HG03066 (cell line): ENCODE measurements around the gene ZNF182.
"Not testable (repeated sequence)": the region's sequence is repeated elsewhere in the genome, so short reads cannot be mapped to it uniquely, and the experiment has no call there.

Source experiments
- ATAC-seq: cut with Tn5 transposase; IDR thresholded peaks from one replicate; pipeline ENCODE4 v1.9.1; 2021; ENCODE audit warnings: low read depth; ENCODE audit not compliant: unreplicated experiment

The ZNF182 gene

DNA sequence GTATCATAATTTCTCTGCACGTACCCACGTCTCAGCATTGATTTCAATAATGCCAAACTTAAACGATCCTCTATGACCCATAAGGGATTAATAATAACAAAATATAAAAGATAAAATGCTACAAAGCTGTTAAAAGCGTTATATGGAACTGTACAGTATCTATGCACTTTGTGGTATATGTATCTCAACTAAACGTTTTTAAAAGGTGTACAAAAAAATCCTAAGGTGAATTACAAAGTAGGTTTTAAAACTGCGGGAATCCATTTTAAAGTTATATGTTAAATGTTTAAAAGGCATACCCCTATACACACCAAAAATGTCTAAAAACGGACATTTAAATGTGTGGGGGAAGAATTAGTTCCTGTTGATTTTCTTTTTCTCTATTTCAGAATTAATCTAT is 860 bp downstream of the ZNF182 start:
- no peak for ATAC-seq

DNA sequence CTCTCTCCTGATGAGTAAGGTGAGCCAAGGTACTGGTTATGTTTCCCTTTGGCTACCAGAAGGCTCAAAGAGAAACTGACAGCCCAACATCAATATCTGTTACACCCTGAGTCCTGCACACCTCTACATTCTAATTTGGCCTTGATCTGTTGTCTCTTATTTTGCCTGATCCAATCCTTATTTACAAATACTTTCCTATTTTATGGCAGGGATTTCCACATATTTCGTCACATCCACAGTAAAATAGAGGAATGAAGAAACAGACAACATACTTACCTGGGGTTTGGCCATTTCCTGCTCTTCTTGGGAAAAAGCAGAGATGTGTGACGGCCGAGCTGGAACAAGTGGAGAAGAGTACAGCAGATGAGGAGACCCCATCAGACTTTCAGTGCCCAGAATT is 1.5 kb downstream of the ZNF182 start:
- ATAC-seq, result no peak

DNA sequence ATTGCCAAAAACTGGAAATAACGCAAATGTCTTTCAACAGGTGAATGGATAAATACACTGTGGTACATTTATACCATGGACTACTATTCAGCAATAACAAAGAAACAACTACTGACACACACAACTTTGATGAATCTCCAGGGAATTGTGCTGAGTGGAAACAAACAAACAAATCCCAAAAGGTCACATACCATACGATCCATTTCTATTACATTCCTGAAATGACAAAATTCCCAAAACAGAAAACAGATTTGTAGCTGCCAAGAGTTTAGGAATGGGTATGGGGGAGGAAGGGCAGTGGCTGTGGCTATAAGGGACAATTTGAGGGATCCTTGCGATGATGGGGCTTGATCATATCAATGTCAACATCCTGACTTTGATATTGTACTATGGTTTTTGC is 2.5 kb downstream of the ZNF182 start:
- no peak for ATAC-seq

DNA sequence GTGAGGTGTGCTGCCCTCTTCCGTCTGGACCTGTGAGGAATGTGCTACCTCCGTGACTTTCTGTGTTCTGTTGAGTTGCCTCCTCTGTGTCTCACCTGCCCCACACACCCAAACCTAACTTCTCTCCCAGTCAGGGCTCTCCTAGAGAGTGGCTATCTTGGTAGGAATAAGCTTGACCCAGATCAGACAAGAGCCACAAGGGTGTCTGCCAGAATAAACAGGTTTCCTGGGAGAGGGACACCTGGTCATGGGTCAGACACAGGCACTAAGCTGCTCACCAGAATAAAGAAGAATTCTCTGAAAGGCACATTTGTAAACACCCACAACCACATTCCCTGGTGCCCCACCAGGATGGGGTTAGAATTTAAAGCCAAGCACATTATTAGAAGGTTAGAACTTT is 11.1 kb downstream of the ZNF182 start:
- no peak for ATAC-seq

DNA sequence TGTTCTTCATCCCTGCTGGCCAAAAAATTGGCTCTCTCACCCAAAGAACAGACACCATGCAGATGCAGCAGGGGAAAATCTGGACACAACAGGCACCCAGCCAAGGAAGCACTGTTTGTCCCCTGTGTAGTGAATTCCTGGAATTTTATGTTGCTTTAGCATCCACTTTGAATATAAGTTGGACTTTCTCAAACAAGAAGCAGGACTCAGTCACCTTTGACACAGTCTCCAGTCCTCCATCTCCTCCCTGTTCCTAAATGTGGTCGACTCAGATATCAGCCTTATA is 11.8 kb downstream of the ZNF182 start:
- ATAC-seq, result no peak

DNA sequence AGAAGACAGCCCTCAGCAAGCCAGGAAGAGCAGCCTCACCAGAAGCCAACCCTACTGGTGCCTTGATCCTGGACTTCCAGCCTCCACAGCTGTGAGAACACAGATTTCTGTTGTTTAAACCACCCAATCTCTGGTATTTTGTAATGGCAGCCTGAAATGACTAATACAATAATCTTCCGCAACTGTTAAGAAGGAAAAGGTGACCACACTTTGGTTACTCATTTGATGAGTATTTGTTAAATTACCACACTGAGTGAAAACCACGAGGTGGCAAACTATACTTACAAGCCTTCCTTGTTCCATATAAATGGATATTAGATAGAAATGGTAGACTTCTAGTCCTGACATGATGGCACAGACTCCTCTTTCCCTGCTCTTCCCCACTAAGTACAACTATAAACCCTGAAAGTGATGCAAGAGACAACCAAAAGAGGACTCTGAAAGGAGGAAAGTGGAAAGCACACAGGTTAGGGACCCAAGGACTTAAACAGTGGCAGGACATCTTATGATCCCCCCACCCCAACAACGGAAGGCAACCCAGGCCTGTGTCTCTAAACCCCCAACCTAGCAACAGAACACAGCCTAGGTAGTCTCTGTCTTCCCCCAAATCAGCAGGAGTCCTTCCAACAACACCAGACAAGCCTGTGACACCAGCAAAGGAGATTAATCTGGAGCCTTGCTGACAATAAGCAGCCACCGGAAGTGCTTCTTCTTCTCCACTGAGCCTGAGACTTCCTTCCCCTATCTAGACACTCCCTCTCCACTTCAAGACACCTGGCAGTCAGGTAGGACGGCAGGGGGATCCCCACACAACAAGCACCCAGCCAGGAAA is 12.3 kb downstream of the ZNF182 start:
- no peak for ATAC-seq

DNA sequence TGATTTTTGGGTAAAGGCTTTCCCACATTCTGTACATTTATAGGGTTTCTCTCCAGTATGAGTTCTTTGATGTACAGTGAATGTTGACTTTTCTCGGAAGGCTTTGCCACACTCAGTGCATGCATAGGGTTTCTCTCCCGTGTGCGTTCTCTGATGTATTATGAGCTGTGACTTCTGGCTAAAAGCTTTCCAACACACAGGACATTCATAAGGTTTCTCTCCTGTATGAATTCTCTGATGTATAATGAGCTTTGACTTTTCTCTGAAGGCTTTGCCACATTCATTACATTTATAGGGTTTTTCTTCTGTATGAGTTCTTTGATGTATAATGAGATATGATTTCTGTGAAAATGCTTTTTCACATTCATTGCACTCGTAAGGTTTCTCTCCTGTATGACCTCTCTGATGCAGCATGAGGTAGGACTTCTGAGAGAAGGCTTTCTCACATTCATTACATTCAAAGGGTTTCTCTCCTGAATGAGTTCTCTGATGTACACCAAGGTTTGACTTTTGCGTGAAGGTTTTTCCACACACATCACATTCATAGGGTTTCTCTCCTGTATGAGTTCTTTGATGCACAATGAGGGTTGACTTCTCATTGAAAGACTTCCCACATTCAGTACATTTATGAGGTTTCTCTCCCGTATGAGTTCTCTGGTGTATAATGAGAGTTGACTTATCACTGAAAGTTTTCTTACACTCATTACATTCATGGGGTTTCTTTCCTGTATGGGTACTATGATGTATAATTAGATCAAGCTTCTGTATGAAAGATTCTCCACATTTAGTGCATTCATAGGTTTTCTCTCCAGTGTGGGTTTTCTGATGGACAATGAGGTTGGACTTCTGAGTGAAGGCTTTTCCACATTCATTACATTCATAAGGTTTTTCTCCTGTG is 27.3 kb downstream of the ZNF182 start:
- no peak for ATAC-seq

DNA sequence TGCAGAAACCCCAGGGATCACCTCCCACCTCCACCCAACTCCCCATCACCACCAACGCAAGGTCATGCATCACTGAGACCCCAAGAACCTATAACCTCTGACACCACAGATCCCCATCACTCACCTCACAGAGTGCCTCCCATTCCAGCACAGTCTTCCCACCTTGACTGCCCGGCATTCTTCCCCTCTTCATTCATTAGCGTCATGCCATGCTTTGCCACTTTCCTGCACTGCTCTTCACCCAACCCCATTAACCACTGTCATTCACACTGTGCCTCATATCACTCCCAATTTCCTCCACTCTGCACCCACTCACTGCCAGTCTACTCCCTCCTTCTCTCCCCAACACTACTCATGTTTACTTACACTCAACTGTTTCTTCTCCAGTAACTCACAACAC is 30.6 kb downstream of the ZNF182 start:
- no peak for ATAC-seq

DNA sequence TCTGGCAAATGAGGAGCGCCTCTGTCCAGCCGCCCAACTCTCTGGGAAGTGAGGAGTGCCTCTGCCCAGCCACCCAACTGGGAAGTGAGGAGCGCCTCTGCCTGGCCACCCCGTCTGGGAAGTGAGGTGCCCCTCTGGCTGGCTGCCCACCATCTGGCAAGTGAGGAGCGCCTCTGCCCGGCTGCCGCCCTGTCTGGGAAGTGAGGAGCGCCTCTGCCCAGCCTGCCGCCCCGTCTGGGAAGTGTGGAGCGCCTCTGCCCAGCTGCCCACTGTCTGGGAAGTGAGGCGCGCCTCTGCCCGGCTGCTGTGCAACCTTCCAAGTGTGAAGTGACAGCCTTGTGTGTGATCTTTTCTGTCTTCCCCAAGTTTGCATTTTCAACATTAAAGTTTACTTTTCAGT is 38.3 kb downstream of the ZNF182 start:
- ATAC-seq, result not testable (repeated sequence)

DNA sequence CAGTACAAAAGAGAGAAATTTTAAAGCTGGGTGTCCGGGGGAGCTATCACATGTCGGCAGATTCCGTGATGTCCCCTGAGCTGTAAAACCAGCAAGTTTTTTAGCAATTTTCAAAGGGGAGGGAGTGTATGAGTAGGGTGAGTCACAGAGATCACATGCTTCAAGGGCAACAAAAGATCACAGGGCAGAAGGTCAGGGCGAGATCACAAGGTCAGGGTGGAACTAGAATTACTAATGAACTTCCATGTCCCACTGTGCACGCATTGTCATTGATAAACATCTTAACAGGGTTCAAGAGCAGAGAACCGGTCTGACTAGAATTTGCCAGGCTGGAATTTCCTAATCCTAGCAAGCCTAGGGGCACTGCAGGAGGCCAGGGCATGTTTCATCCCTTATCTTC is 42.0 kb downstream of the ZNF182 start:
- not testable (repeated sequence) for ATAC-seq

DNA sequence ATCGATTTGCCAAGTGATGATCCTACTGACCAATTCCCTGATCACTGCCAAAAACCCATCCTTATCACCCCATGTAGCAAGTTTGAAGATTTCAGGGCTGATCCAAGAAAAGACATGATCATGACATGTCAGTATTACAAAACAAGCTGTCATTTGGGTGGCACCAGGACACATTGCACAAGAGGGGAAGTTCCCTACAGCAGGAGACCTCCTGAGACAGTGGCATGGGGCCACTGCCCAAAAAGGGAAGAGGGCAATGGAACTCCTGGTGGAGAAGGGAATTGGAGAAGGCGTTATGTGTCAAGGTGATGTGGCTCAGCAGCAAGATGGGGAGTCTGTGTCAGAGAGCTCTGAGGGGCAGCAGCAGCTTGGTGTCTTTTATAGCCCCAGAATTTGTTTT is 43.4 kb downstream of the ZNF182 start:
- no peak for ATAC-seq

DNA sequence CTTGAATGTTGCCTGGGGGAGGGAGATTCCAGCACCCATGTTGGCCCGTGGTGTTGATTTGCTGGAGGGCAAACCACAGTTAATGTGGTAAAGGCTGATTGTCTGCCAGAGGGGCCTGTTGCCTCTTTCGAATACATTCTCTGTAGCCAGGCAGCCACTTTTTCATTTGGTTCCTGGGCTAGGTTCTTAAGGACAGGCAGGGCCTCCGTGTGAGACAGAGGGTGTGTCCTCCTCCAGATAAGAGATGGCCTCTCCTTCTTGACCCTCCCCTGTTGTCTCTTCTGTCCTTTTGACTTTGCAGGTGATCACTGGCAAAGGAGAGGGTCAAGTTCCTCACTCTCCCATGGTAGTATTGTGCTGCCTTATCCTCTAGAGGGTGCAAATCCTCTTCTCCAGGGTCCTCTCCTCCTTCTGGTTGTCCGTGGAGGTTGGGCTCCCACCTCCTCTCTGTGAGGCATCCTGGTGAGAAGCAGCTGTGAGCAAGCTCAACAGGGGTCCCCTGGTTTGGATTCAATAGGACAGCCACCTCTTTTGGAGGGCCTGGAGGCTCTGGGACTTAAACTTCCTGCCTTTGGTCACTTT is 44.9 kb downstream of the ZNF182 start:
- no peak for ATAC-seq

DNA sequence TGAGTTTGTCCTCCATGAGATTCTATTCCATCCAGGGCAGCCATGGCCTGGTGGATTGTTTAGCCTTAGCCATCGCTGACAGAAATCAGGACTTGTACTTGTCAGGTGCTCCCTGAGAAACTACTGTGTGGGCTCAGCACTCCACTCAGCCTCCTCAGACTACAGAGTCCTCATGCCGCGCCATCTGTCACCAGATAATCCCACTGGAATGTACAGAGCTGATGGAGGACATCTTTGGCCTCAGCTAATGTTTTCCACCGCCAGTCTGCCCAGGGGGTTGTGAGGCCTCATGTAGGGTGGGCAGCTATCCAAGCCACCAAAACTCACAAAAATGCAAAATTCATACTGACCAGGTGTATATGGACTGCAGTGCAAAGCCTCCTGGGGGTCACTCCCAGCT is 45.6 kb downstream of the ZNF182 start:
- not testable (repeated sequence) for ATAC-seq

DNA sequence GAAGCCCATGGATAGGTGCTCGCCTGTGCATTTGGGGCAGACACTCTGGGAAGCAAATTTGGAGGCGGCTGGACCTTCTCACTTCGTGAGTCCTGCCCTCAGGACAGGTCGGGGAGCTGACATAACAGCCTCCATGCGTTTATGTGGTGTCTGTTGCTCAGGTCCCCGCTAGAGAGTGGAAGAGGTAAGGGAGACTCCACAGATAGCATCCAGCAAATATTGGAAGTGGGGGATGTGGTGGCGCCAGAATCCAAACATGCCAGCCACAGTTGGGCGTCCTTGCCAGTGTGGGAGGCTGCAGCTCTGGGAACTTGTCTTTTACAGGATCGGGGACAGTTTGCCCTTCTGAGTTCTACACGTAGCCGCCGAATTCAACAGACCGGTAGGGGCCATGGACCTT is 47.8 kb downstream of the ZNF182 start:
- ATAC-seq, result no peak

DNA sequence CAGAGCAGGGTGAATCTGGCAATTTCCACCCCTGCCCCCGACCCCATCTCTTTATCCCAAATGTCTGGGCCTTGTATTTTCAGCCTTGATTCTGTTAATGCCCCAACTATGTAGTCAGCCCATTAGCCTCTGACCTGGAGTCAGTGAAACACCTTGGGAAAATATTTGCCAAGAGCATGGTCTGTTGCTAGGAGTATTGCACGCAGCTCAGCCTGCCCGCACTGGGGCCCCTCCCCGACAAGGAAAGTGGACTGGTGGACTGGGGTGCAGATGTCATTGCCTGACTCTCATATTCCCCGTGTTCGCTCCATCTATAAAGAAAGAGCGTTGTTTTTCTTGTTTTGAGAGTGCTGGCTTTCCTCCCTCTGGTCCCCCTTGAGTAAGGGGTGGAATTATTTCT is 48.5 kb downstream of the ZNF182 start:
- not testable (repeated sequence) for ATAC-seq

DNA sequence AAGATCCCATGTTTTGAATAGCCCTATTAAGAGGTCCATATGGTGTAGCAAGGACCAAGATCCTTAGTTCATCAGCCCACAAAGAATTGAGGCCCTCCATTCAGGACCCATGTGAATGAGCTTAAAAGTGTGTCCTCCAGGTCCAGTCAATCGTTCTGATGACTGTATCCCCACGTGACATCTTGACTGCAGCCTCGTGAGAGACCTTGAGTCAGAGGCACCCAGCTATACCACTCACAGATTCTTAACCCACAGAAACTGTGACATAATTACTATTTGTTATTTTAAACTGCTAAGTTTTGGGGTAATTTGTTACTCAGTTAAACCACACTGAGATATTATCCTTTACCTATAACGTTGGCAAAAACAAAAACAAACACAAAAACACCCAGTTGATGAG is 62.4 kb downstream of the ZNF182 start:
- no peak for ATAC-seq

DNA sequence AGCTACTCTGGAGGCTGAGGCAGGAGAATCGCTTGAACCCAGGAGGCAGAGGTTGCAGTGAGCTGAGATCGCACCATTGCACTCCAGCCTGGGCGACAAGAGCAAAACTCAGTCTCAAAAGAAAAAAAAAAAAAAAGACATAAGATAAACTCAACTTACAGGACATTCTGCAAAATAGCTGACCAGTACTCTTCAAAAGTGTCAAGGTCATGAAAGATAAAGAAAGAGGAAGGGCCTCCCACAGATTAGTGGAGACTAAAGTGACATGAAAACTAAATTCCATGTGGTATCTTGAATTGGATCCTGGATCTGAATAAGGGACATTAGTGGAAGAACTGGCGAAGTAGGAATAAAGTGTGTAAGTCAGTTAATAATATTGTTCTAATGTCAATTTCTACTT is 63.3 kb downstream of the ZNF182 start:
- no peak for ATAC-seq

DNA sequence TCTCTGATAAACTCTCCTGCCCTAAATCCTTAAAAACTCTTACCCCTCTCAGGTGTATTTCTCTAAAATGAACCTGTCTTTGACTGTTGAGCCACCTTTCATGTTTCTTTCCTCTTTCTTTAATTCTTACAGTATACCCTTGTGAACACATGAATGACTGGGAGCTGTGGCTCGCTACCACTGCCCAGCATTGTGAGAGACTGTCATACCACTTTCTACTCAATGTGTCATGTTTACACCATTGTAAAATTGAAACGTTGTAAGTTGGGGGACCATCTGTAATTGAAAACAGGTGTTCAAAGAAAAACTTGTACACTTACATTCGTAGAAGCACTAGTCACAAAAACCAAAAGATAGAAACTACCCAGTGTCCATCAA is 66.9 kb downstream of the ZNF182 start:
- no peak for ATAC-seq

DNA sequence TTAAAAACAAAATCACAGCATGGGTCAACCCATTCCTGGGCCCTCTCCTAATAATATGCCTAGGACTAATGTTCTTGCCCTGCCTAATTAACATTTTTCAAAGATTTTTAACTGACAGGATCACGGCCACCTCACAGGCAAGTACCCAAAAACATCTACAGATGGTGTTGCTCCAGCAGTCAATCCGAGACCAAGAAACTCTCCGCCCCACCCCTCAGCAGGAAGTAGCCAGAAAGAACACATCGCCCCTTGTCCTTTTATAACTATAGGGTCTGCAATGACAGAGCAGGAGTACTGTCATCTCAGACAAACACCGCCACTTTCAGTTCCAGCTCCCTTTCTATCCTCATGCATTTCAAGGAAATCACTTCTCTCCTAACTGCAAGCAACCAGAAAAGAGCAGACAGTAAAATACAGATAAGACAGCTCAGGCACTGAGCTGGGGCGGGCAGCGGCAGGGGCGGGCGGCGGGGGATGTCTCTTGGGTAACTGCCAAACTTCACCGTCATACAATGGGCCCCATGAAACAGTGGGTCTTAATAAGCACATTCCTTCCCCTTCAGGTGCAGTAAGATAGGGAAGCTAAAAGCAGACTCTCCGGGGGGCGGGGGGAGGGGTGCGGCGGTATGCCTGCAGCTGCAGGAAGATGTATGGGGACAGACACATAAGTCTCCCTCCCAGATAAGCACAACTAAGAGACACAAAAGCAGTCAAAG is 67.4 kb downstream of the ZNF182 start:
- ATAC-seq, result no peak

DNA sequence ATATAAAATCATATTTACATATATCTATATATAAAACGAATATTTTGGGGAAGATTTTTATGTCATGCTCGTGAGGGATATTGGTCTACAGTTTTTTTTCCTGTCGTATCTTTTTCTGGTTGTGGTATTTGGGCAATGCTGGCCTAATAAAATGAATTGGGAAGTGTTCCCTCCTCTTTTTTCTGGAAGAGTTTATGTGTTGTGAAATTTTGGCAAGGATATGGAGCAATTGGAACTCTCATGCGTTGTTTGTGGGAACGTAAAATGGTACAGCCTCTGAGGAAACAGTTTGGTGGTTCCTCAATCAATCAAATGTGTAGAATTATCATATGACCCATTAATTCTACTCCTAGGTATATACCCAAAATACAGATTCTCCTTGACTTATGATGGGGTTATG is 69.8 kb downstream of the ZNF182 start:
- no peak for ATAC-seq

DNA sequence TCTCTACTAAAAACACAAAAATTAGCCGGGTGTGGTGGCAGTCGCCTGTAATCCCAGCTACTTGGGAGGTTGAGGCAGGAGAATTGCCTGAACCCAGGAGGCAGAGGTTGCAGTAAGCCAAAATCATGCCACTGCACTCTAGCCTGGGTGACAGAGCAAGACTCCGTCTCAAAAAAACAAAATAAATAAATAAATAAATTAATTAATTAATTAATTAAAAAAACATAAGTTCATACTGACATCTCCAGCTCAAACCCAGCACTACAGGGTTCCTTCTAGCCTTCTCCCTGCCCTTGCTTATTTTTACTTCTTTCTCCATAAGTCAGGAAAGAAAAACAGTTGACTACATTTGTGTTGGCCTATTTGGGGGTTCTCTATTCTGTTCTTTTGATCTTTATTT is 71.8 kb downstream of the ZNF182 start:
- not testable (repeated sequence) for ATAC-seq
